Upper lobe of left lung (tissue), 4 donors: ENCODE results near the gene VAT1L.

Source experiments
- CTCF ChIP-seq, 6 experiments: fragments of 450-650 bp in 4 of 6; fragments of 200-600 bp in 2 of 6; sonication (generic) in 2 of 6; IDR thresholded peaks; one replicate each; pipeline ENCODE4 v1.5.1; 2016 to 2019; ENCODE audit warnings: antibody characterized with exemption in 6 of 6
- EP300 ChIP-seq, 4 donors: sonication (generic); formaldehyde crosslinking; IDR thresholded peaks; one replicate each; pipeline ENCODE4 v1.5.1; 2017; ENCODE audit warnings: antibody characterized with exemption in 4 of 4, control low read depth in 2 of 4
- POLR2A ChIP-seq, 4 donors: fragments of 450-650 bp; IDR thresholded peaks; one replicate each; pipeline ENCODE4 v1.5.1; 2016 to 2017; ENCODE audit warnings: antibody characterized with exemption in 4 of 4, mild to moderate bottlenecking in 2 of 4
- POLR2AphosphoS5 ChIP-seq, 2 donors: sonication (generic); formaldehyde crosslinking; IDR thresholded peaks; one replicate each; pipeline ENCODE4 v1.5.1; 2017; ENCODE audit warnings: antibody characterized with exemption in 2 of 2

GRCh38 chr16:77960766-77961165 is 172.4 kb downstream of the VAT1L start:
- no peak for TF ChIP-seq EP300 (IDR thresholded peaks at IDR 0.05)
- no peak for TF ChIP-seq CTCF (IDR thresholded peaks at IDR 0.05)
- no peak for TF ChIP-seq POLR2A (IDR thresholded peaks at IDR 0.05)
- TF ChIP-seq POLR2AphosphoS5 (IDR thresholded peaks at IDR 0.05) = no peak
